Measurements from ENCODE around the gene NDUFA1. TPM values are rescaled to one million over a fixed set of nuclear protein-coding genes. Genes with fewer than 3 reads are reported as not detected.
"Not testable (repeated sequence)": the region's sequence is repeated elsewhere in the genome, so short reads cannot be mapped to it uniquely, and the experiment has no call there.

NDUFA1 gene
- total and polyA plus RNA-seq, 10 of the 15 experiments (the other 5 are each of a cell fraction or from before 2014, with no cell fraction given) = 113 to 1,113 (median 306) TPM

DNA sequence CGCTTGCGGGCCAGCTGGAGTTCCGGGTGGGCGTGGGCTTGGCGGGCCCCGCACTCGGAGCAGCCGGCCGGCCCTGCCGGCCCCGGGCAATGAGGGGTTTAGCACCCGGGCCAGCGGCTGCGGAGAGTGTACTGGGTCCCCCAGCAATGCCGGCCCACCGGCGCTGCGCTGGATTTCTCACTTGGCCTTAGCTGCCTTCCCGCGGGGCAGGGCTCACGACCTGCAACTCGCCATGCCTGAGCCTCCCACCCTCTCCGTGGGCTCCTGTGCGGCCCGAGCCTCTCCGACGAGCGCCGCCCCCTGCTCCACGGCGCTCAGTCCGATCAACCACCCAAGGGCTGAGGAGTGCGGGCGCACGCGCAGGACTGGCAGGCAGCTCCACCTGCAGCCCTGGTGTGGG lies 19.0 kb downstream of the NDUFA1 start:
- SMC1A ChIA-PET (ENCODE audit: uncharacterized antibody, unreplicated experiment); H4K20me1 ChIP-seq (ENCODE audit: control insufficient read depth, insufficient read depth); FAIRE-seq; H3K27me3 ChIP-seq (replicated peaks in 1 of 2; ENCODE audit: control insufficient read depth in 2 of 2, insufficient read depth in 2 of 2, low read length in 1 of 2); CTCF ChIA-PET; H3K9me3 ChIP-seq (replicated peaks; ENCODE audit: control insufficient read depth, insufficient read depth, low read length); H3K79me2 ChIP-seq (ENCODE audit: control insufficient read depth, insufficient read depth, low read length); H3K4me3 ChIP-seq; ATAC-seq; H3K4me1 ChIP-seq (ENCODE audit: control insufficient read depth, insufficient read depth, low read length); BruUV-seq (replicated peaks); H3K9ac ChIP-seq (ENCODE audit: control insufficient read depth, insufficient read depth, low read length); RAD21 ChIA-PET (ENCODE audit: unreplicated experiment); POLR2A ChIA-PET; H3K4me2 ChIP-seq (ENCODE audit: control insufficient read depth, insufficient read depth); H3K27ac ChIP-seq (ENCODE audit: control insufficient read depth, insufficient read depth); intact Hi-C loops (cut with micrococcal nuclease; ENCODE audit: unreplicated experiment); H2AFZ ChIP-seq (ENCODE audit: control insufficient read depth, low read depth, low read length); H3K36me3 ChIP-seq (ENCODE audit: control insufficient read depth in 2 of 2, insufficient read depth in 2 of 2, low read length in 1 of 2); DNase-seq (ENCODE audit: low read depth, low spot score); in situ Hi-C loops (cut with MboI): not testable (repeated sequence)
- WGBS (ENCODE audit: insufficient coverage, insufficient replicate concordance, low lambda C conversion rate, missing lambda C conversion rate) = 86% methylated on average over 17 of the region's 36 CpGs

DNA sequence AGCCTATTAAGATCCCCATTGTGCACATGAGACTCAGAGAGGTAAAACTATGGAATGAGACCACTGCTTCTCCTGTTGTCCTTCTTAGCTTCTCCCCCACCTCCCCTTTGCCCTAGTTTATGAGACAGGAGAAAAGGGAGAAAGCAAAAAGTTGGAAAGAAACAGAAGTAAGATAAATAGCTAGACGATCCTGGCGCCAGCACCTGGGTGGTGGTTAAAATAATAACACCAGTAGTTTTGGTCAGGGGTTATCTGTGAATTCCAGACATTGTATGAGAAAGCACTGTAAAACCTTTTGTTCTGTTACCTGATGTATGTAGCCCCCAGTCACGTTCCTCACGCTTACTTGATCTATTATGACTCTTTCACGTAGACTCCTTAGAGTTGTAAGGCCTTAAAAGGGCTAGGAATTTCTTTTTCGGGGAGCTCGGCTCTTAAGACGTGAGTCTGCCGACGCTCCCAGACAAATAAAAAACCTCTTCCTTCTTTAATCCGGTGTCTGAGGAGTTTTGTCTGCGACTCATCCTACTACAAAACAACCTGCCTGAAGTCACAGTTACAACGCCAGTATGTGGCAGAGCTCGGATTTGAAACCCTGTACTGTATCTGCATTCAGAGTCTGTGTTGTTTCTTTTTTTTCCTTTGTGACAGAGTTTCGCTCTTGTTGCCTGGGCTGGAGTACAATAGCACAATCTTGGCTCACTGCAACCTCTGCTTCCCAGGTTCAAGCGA lies 20.5 kb downstream of the NDUFA1 start:
- H3K36me3 ChIP-seq (ENCODE audit: control insufficient read depth in 2 of 2, insufficient read depth in 2 of 2, low read length in 1 of 2); BruUV-seq (replicated peaks); FAIRE-seq; H3K27me3 ChIP-seq (replicated peaks in 1 of 2; ENCODE audit: control insufficient read depth in 2 of 2, insufficient read depth in 2 of 2, low read length in 1 of 2); H3K4me2 ChIP-seq (ENCODE audit: control insufficient read depth, insufficient read depth); H3K9me3 ChIP-seq (replicated peaks; ENCODE audit: control insufficient read depth, insufficient read depth, low read length); H3K4me3 ChIP-seq; H3K9ac ChIP-seq (ENCODE audit: control insufficient read depth, insufficient read depth, low read length); H3K27ac ChIP-seq (ENCODE audit: control insufficient read depth, insufficient read depth); H4K20me1 ChIP-seq (ENCODE audit: control insufficient read depth, insufficient read depth); H3K4me1 ChIP-seq (ENCODE audit: control insufficient read depth, insufficient read depth, low read length); DNase-seq (ENCODE audit: low read depth, low spot score); RAD21 ChIA-PET (ENCODE audit: unreplicated experiment); ATAC-seq; POLR2A ChIA-PET; H2AFZ ChIP-seq (ENCODE audit: control insufficient read depth, low read depth, low read length); in situ Hi-C loops (cut with MboI); H3K79me2 ChIP-seq (ENCODE audit: control insufficient read depth, insufficient read depth, low read length); intact Hi-C loops (cut with micrococcal nuclease; ENCODE audit: unreplicated experiment): not testable (repeated sequence)
- 42% methylated on average over 16 of the region's 16 CpGs for WGBS (ENCODE audit: insufficient coverage, insufficient replicate concordance, low lambda C conversion rate, missing lambda C conversion rate)
- ChIA-PET CTCF (interaction anchor here (0.7 to 1.2 kb wide), 2 partner anchors 9 to 13 kb away, joined by 3 read pairs; no protein-coding TSS in a partner anchor), SMC1A (ENCODE audit: uncharacterized antibody, unreplicated experiment) (interaction anchor here (0.6 to 0.7 kb wide), 2 partner anchors 398 to 1056 kb away, joined by 3 read pairs; no protein-coding TSS in a partner anchor)
